ENCODE measurements around the gene TMEM161A.

The TMEM161A gene

DNA sequence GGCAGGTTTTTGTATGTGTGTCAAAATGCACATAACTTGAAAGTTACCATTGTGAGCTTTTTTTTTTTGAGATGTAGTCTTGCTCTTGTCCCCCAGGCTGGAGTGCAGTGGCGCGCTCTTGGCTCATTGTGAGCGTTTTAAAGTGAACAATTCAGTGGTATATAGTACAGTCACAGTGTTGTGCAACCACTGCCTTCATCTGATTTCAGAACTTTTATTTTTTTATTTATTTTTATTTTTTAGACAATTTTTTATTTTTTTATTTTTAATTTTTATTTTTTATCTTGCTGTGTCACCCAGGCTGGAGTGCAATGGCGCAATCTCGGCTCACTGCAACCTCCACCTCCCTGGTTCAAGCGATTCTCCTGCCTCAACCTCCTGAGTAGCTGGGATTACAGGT is 59.5 kb downstream of the TMEM161A start:
- TF ChIP-seq, protein P1, sequence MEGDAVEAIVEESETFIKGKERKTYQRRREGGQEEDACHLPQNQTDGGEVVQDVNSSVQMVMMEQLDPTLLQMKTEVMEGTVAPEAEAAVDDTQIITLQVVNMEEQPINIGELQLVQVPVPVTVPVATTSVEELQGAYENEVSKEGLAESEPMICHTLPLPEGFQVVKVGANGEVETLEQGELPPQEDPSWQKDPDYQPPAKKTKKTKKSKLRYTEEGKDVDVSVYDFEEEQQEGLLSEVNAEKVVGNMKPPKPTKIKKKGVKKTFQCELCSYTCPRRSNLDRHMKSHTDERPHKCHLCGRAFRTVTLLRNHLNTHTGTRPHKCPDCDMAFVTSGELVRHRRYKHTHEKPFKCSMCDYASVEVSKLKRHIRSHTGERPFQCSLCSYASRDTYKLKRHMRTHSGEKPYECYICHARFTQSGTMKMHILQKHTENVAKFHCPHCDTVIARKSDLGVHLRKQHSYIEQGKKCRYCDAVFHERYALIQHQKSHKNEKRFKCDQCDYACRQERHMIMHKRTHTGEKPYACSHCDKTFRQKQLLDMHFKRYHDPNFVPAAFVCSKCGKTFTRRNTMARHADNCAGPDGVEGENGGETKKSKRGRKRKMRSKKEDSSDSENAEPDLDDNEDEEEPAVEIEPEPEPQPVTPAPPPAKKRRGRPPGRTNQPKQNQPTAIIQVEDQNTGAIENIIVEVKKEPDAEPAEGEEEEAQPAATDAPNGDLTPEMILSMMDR (conservative IDR thresholded peaks at IDR 0.05), result no peak
- no peak overlapping the region for H3K27ac ChIP-seq

DNA sequence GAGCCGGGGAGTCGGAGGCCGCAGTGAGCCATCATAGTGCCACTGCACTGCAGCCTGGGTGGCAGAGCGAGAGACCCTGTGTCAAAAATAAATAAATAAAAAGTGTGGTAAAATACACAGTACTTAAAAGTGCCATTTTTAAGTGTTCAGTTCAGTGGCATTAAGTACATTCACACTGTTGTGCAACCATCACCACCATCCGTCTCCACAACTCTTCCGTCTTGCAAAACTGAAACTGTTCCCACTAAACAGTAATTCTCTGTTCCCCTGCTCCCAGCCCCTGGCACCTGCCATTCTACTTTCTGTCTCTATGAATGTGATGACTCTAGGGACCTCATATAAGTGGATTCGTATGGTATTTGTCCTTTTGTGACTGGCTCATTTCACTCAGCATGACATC is 61.2 kb downstream of the TMEM161A start:
- TF ChIP-seq, protein P1 (conservative IDR thresholded peaks at IDR 0.05), result no peak
- H3K27ac ChIP-seq, result no peak overlapping the region

DNA sequence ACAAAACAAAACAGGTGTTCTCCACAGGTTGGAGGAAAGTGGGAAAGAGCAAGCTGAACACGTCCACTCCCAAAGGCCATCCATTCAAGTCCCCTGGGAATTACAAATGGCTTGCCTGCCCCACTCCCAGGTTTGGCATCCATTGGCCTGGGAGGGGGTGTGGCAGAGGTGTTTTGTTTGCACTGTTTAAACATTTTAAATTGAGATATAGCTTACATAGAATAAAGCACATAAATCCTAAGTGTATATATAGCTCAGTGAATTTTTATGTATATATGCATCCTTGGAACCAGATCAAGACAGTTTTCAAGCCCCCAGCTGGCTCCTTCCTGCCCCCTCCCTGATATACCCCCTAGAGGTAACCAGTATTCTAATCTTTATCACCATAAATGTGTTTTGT is 61.8 kb downstream of the TMEM161A start:
- TF ChIP-seq, protein P1 (conservative IDR thresholded peaks at IDR 0.05), result no peak
- H3K27ac ChIP-seq, result no peak overlapping the region

DNA sequence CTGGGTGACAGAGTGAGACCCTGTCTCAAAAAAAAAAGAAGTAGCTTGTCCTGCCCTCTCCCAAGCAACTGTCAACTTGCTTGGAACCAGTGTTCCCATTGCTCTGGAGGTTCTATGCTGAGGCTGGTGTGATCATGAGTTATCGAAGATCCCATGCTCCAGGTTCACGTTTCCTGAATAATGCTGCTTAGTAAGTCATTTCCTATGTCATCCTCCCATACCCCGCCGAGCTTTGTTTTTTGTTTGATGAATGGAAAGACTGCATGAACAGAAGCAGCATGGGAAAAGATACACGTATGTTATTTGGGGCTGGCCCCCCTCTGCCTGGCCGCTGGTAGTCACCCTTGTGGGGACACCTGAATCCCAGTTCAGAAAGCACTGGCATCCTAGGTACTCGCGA is 63.2 kb downstream of the TMEM161A start:
- H3K27ac ChIP-seq, result no peak overlapping the region
- TF ChIP-seq, protein P1 (conservative IDR thresholded peaks at IDR 0.05), result no peak

DNA sequence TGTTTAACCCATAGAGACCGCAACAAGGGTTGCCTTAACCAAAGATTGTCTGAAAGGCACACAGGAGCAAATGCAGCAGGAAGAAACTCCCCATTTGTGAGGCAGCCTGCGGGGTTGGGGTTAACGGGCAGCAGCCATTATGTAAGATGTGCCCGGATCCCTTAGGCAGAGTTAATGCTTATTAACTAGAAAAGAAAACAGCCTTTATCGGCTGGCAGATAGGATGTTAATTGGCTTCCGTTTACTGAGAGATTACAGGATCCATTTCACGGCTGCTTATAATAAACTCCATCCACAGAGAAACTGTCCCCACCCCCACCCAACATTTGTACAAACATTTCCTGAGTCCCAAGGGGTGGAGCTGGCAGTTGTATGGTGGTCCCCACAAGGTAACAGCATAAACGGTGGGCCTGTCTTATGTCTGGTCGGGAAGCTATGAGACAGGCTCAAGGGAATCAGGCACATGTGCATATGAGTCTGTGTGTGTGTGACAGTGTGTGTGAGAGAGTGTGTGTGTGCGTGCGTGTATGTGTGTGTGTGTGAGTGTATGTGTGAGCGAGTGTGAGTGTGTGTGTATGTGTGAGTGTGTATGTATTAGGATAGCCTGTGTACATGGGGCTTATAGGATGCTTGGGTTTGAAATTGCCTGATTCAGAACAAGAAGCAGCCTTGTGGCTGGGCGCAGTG is 63.9 kb downstream of the TMEM161A start:
- peak overlapping the region; percentile 49 for H3K27ac ChIP-seq
- TF ChIP-seq, protein P1 (conservative IDR thresholded peaks at IDR 0.05), result no peak

DNA sequence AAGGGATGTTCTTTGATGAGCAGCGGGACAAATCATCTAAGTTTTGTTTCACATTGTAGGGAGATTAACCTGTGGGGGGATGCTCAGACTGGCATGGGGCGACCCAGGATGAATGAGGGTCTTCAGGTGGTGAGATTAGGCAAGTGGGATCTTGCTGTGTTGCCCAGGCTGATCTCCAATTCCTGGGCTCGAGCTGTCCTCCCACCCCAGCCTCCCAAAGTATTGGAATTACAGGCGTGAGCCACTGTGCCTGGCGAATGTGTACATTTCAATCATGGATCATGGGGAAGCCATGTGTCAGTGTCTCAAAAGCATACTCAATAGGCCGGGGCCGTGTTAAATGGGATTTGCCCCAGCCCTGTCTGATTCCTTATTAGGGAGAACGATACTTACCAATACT is 66.4 kb downstream of the TMEM161A start:
- no peak overlapping the region for H3K27ac ChIP-seq
- TF ChIP-seq, protein P1 (conservative IDR thresholded peaks at IDR 0.05), result no peak

Measured in VCaP (cell line).